Activated T-cell treated with anti-CD3 and anti-CD28 coated beads for 24 hours (primary cell): ENCODE results near the gene SEC16A.

ENCODE experiments used
- DNase-seq: peaks from one replicate; pipeline ENCODE4 v3.0.0-alpha.2; 2020; ENCODE audit warnings: low read depth

Gene SEC16A

DNA sequence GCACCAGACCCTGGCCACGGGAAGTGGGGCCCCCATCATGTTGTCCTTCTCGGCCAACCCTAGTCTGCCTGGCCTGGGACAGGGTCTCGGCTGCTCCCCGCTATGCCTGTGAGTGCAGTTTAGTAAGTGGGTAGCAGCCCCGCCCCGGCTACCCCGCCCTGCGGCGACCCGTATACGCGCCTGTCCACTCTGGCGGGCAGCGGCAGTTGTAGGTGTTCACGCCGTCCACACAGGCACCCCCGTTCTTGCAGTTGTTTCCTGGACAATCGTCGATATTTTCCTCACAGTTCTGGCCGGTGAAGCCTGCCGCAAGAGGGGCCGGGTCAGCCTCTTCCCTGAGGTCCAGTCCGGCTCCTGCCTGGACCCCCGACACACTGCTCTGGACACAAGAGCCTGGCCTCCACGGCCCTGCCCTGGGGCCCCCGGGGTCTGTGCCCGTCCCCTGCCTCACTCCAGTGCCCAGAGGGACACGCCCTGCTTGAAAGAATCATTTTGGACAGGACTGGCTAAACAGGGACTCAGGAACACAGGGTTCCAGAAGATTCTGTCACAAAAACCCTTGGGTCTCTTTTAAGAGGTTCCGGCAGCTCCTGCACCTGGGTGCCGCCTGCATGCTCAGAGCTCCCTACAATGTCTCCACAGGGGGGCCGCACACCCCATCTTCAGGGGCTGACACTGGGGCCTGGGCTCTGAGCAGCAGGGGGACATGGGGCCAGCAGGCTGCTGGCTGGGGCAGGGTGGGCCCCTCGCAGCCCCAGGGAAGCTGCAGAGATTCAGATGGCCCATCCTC lies 36.6 kb upstream of the SEC16A start:
- DNase-seq, result no peak

- no peak for DNase-seq
Observed at GRCh38 chr9:136518623-136519022, 35.8 kb upstream of the SEC16A start.

- DNase-seq, result no peak
Observed at GRCh38 chr9:136517950-136518349, 35.1 kb upstream of the SEC16A start.

DNA sequence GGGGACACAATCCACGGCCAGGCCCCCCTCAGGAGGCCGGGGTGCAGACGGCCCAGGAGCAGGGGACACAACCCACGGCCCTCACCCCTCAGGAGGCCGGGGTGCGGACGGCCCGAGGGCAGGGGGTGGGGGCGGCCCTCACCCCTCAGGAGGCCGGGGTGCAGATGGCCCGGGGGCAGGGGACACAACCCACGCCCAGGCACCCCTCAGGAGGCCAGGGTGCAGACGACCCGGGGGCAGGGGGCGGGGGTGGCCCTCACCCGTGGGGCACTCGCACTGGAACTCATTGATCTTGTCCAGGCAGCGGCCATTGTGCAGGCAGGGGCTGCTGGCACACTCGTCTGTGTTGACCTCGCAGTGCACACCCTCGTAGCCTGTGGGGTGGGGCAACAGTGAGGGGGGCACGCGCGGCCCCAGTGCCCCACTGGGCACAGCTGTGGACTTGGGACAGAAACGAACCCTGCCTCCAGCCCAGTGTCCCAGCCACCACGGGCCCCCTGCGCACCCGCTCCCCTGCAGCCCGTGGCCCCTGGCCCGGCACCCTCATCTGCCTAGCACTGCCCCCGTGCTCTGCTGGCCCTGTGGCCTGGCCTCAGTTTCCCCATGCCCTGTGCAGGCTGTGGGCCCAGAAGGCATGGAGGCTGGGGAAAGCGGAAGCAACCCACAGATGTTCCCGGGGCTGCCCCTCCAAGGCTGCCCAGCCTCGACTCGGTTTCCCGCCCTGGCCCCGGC lies 34.3 kb upstream of the SEC16A start:
- DNase-seq, result no peak

GRCh38 chr9:136516191-136516654 lies 33.4 kb upstream of the SEC16A start:
- no peak for DNase-seq

DNA sequence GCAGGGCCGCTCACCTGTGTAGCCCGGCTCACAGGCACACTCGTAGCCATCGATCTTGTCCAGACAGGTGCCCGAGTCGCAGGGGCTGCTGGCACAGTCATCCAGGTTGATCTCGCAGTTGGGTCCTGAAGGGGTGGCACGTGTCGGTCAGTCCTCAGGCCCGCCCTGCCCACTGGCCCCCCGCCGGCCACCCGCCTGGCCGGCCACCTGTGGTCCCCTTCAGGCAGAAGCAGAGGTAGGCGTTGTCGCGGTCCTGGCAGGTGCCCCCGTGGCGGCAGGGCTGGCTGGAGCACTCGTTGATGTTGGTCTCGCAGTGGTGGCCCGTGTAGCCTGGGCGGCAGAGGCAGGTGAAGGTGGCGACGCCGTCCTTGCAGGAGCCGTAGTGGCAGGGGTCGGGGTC lies 32.4 kb upstream of the SEC16A start:
- DNase-seq, result no peak

- no peak for DNase-seq
Observed at GRCh38 chr9:136514022-136514714, 31.3 kb upstream of the SEC16A start.

- DNase-seq, result no peak
Observed at GRCh38 chr9:136513191-136513590, 30.4 kb upstream of the SEC16A start.

GRCh38 chr9:136512651-136513071 lies 29.8 kb upstream of the SEC16A start:
- peak; percentile 28 for DNase-seq

DNA sequence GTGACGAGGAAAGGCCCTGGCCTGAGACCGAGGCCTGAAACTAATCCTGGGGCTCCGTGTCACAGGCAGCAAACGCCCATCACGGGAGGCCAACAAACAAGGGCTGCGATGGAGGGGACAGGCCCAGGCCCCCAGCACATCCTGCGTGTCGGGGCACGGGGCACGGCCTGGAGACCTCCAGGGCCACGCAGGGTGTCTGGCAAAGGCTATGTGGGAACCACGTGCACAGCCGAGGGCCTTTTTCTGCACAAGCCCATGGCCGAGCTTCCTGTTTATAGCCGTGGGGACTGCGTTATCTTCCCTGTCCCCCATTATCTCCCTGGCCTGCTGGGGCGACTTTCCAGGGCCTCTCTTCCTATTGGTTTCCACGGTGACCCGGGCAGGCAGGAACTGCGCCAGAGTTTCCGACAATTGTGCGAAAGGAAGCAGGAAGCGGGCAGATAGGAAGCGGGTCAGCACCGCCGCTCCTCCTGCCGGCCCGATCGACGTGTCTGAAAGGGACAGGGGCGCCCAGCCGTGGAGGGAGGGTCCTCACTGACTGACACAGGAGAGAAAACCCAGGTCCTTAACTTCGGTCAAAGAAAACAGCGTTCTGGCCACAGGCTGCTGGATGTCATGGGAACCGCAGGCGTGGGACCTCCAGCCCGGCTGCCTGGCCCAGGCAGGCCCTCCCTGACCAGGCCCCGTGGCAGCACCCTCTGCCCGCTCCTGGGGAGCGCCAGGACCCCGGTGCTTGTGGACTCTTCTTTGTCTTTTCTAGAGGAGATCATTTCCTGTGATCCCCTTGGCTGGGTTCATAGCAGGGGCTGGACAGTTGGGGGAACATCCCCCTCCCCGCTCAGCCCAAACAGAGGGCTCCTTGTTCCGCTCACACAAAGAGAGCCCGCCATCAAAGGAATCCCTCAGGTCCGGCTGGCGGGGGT lies 29.1 kb upstream of the SEC16A start:
- DNase-seq, result no peak

DNA sequence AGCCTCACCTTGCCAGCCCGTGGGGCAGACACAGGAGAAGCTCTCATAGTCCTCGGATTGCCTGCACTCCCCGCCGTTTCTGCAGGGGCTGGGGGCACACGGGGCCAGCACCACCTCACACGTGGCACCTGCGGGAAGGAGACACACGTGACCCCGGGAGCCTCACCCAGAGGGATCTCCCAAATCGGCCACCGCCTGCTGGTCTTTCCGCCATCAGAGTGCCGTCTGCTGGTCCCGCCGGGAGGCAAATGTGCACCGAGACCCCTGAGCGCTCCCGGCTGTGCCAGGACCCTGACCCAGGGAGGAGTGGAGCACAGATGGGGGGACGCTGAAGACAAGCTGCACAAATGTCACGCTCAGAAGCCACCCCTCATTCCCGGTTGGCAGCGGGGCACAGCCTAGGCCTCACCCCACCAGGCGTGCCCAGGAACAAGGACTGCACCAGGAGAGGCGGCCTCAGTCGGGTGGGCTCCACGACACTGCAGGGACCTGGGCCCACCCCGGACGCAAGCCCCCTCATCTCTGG lies 28.4 kb upstream of the SEC16A start:
- no peak for DNase-seq

GRCh38 chr9:136510561-136510960 lies 27.7 kb upstream of the SEC16A start:
- DNase-seq, result no peak

- no peak for DNase-seq
Observed at GRCh38 chr9:136509549-136509948, 26.7 kb upstream of the SEC16A start.

- DNase-seq, result no peak
Observed at GRCh38 chr9:136508729-136509500, 26.1 kb upstream of the SEC16A start.

- no peak for DNase-seq
Observed at GRCh38 chr9:136507992-136508375, 25.1 kb upstream of the SEC16A start.

DNA sequence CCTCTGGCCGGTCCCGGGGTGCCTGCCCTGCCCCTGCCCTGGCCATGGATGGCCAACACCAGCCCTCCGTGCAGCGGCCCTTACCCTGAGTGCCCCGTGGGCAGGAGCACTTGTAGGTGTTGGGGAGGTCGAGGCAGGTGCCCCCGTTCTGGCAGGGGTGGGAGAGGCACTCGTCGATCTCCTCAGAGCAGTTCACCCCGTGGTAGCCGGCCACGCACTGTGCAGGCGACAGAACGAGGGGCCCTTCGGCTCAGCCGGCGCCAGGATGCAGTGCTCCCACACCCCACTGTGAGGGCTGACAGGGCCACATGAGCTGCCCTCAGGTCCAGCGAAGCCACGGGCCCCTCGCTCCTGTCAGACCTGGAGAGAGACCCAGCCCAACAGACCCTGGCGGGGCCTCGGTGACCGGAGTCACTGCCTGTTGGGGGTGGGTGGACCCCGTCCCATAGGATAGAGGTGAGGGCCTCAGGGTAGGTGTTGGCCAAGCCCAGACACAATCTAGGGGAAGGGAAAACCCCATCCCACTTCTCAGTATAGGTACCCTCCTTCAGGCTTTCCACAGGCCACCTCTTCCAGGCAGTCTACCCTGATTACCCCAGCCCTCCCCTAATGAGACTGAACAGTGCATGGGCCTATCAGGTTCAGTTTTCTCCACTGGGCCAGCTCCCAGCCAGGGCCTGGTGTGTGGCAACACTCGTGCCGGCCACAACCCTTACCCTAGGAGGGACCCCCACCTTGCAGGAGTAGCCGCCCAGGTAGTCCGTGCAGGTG lies 24.6 kb upstream of the SEC16A start:
- no peak for DNase-seq

- DNase-seq, result no peak
Observed at GRCh38 chr9:136506425-136506824, 23.6 kb upstream of the SEC16A start.

DNA sequence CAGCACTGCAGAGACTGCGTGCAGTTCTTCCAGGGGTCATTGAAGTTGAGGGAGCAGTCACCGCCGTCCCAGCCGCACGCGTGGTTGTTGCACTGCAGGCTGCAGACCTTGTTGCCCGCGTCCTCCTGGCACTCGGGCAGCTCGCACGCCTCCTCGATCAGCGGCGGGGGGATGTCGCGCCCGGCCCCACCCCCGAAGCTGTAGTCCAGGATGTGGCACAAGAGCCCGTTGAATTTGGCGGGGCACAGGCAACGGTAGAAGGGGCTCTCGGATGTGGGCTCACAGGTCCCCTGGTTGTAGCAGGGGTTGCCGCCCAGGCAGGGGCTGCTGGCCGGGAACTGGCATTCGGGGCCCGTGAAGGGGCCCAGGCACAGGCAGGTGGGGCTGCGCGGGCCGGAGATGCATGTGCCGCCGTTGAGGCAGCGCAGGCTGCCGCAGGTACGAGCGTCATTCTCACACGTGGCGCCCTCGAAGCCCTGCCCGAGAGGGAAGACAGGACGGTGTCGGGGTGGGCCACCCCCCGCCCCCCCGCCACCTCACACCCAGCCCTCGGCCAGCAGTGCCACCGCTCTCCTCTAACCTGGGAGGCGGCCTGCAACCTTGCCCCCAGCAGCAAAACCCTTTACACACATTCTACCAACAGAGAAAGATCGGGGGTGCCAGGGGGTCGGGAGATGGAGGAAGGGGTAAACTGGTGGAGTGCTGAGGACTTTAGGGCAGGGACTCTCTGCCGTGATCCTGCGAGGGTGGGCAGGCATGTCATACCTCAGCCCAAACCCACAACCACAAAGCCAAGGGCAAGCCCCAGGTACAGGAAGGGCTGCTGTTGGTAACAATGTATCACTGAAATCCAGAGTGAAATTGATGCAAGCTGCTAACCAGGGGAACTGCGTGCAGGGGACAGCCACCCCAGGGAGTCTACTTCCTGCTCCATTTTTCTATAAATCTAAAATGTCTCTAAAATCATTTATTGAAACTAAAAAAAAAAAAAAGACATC lies 22.9 kb upstream of the SEC16A start:
- DNase-seq, result no peak
